Measurements from ENCODE around the gene DPH7.
"Not testable (repeated sequence)": the region's sequence is repeated elsewhere in the genome, so short reads cannot be mapped to it uniquely, and the experiment has no call there.

Gene DPH7

GRCh38 chr9:137606005-137606621 is 27.4 kb upstream of the DPH7 start:
- no peak for DNase-seq (ENCODE audit: low read depth in 2 of 2)

- DNase-seq (ENCODE audit: low read depth in 2 of 2) = peak; percentile 60 to 71
Observed at GRCh38 chr9:137605121-137606004, 26.6 kb upstream of the DPH7 start, which contains the start of gene ARRDC1. Gene ARRDC1 (plus strand): TSS chr9:137605686. CDS start chr9:137605718, 32 bp downstream.

- DNase-seq (ENCODE audit: low read depth in 2 of 2) = no peak
Observed at GRCh38 chr9:137604345-137605086, 25.8 kb upstream of the DPH7 start.

- DNase-seq (ENCODE audit: low read depth in 2 of 2) = no peak
Observed at GRCh38 chr9:137603879-137604278, 25.2 kb upstream of the DPH7 start.

GRCh38 chr9:137602661-137603060 is 23.9 kb upstream of the DPH7 start:
- DNase-seq (ENCODE audit: low read depth in 2 of 2) = no peak

- DNase-seq (ENCODE audit: low read depth in 2 of 2) = no peak
Observed at GRCh38 chr9:137598943-137599342, 20.2 kb upstream of the DPH7 start.

- not testable (repeated sequence) for DNase-seq (ENCODE audit: low read depth in 2 of 2)
Observed at GRCh38 chr9:137596577-137596976, 17.9 kb upstream of the DPH7 start.

GRCh38 chr9:137593176-137593575 is 14.5 kb upstream of the DPH7 start:
- no peak for DNase-seq (ENCODE audit: low read depth in 2 of 2)

GRCh38 chr9:137592767-137593166 is 14.0 kb upstream of the DPH7 start:
- DNase-seq (ENCODE audit: low read depth in 2 of 2) = no peak

- DNase-seq (ENCODE audit: low read depth in 2 of 2) = peak; percentile 66 to 67
Observed at GRCh38 chr9:137590469-137591383, 12.0 kb upstream of the DPH7 start, which contains the start of gene ZMYND19. Gene ZMYND19 (minus strand): TSS chr9:137590512. CDS start chr9:137590263, 249 bp downstream.

- DNase-seq (ENCODE audit: low read depth in 2 of 2) = no peak
Observed at GRCh38 chr9:137590123-137590468, 11.4 kb upstream of the DPH7 start.

- no peak for DNase-seq (ENCODE audit: low read depth in 2 of 2)
Observed at GRCh38 chr9:137589441-137590122, 10.9 kb upstream of the DPH7 start.

- DNase-seq (ENCODE audit: low read depth in 2 of 2) = no peak
Observed at GRCh38 chr9:137588891-137589290, 10.2 kb upstream of the DPH7 start.

GRCh38 chr9:137588311-137588710 is 9.6 kb upstream of the DPH7 start:
- DNase-seq (ENCODE audit: low read depth in 2 of 2) = no peak

GRCh38 chr9:137586854-137587253 is 8.1 kb upstream of the DPH7 start:
- no peak for DNase-seq (ENCODE audit: low read depth in 2 of 2)

- DNase-seq (ENCODE audit: low read depth in 2 of 2) = no peak
Observed at GRCh38 chr9:137583957-137584356, 5.2 kb upstream of the DPH7 start.

GRCh38 chr9:137583347-137583746 is 4.6 kb upstream of the DPH7 start:
- no peak for DNase-seq (ENCODE audit: low read depth in 2 of 2)

GRCh38 chr9:137582286-137582860 is 3.6 kb upstream of the DPH7 start:
- no peak for DNase-seq (ENCODE audit: low read depth in 2 of 2)

GRCh38 chr9:137581361-137582285 is 2.9 kb upstream of the DPH7 start:
- DNase-seq (ENCODE audit: low read depth in 2 of 2) = no peak

All from fibroblast of skin of left biceps (primary cell).